Effector CD4-positive, alpha-beta T cell (primary cell): ENCODE data around the gene RAB6A.
"Not testable (repeated sequence)": the region's sequence is repeated elsewhere in the genome, so short reads cannot be mapped to it uniquely, and the experiment has no call there.

Experiments used
- DNase-seq: peaks from one replicate; pipeline ENCODE4 v3.0.0-alpha.2; 2020

The RAB6A gene

DNA sequence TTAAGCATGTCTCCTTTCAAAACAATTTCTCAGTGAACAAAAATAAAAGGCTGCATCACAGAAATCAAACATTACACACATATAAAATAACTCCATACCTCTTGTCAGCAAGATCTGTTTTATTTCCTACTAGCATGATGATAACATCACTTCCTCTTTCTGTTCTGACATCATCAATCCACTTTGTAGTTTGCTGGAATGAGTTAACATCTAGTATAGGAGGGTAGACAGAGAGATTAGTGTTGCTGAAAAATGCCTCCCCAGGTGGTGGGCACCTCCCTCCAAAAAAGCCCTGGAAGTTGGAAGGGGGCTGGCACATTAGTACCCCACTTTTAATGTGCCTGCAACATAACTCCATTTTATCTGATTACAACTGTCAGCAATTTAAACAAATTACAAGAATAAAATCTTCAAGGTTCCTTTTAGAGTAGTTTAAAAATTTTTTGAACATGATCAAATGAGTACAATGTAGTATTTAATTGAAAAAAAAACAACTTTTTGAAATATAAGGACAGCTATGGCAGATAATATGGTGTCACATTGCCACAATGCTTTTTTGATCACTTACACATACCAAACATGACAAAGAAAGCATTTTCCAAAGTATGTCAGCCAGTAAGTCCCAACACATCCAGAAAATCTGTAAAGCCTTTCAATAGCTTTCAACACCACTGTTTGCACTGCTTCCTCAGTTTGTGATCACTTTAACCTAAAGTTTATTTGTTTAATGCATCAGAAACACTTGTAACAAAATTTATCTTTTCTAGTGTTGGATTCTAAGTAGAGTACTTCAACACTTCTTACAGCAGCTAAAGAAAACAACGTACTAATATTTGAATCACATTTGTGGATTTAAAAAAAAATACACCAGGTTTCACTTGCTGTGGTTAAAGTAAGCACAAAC lies 44.5 kb downstream of the RAB6A start:
- no peak for DNase-seq

DNA sequence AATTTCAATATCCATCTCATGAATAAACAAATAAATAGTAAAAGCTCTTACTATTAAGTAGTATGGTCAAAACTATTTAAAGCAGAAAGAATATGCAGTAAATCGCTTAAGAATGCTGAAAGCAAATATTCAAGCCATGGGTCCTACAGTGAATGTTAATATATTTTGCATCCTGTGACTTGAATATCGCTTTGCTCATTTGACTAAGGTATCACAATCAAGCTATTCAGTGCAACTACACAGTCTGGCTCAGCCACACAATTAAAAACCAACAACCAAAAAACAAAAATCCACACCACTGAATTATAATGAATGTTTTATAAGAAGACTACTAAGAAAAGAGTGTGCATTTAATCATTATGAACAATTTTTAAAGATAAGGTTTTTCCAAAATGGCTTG lies 45.3 kb downstream of the RAB6A start:
- DNase-seq = no peak

DNA sequence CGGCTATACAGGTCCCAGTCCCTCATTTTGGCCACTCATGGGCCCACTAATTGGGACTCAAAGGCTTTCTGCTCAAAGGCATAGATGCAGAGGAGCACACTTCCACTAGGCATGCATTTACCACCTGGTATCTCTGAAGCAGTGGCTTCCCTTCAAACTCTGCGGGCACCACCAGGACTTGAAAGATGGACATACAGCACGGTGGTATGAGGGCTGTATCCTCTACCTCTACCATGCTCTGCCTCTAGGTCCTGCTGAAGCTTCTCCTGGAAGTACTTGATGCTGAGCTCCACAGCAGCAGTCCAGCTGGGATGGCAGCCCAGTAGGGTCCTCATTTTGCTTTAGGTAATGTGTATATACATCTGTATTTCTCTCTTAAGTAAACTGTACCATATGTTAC lies 49.9 kb downstream of the RAB6A start:
- DNase-seq = no peak

DNA sequence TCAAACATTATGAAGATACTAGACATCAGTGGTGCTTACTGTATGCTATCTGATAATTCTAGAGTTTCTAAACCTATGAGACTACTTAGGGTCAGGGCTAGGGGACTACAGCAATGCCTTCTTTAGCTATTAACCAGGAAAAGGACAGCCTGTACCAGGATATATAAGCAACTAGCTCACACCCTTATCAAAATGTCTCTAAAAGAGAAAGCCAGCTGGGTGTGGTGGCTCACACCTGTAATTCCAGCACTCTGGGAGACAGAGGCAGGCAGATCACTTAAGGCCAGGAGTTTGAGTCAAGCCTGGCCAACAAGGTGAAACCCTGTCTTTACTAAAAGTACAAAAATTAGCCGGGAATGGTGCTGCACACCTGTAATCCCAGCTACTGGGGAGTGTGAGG lies 55.8 kb downstream of the RAB6A start:
- no peak for DNase-seq

DNA sequence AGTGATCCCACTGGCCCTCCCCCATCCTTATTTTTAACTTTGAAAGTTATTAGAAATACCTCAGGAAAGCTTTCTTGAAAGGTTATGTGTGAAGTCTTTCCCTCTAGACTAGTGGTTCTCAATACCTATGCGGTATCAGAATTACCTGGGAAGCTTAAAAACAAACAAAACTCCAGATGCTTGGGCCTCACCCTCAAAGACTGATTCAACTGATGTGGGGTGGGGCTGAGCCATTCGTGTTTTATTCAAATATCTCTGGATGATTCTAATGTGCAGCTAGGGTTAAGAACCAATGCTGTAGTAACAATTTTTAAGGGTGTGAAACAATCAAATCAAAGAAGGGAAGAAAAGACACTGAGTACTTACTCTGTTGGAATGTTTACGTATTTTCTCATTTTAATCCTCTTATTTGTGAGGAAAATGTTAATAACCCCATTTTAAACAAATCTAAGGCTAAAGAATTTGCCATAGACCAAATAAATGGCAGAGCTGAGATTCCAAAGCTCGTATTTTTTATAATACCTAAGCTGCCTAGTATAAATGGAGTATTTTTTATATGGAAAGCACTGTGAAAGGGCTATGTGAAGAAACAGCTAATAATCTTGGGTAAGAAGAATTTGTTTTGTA lies 66.9 kb downstream of the RAB6A start:
- DNase-seq = no peak

DNA sequence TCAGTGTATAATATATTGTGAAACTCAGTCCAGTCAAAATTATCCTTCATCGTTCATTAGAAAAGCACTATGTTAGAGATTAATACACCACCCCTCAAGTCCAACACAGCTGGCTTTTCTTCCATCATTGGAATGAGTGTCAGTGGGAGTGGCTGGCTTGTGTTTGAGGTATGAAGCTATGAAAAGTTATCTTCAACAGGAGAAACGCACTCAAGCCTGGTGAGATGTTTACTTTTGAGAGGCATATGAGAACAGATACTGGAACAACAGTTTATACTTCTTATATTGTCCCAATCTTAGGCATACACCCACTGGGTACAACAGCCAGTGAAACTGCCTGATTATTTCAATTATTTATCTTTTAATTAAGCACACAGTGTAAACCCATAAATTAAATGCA lies 80.2 kb downstream of the RAB6A start:
- no peak for DNase-seq

DNA sequence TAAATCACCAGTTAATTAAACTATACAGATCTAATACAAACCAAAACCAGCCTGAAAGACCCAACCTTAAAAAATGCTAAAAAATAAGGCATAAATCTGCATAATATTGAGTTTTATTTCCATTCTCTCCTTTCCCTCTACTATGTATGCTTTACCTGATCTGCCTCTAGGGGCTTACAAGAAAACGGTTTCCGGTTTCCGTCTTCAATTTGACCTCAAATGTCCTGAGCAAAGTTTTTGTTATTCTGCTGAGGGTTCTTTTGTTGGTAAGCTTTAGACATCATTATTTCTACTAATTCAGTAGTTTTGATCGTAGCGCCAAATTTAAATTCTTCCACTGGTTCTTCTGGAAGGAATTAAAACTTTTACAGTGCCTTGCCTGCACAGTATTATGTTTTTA lies 84.3 kb downstream of the RAB6A start:
- not testable (repeated sequence) for DNase-seq

DNA sequence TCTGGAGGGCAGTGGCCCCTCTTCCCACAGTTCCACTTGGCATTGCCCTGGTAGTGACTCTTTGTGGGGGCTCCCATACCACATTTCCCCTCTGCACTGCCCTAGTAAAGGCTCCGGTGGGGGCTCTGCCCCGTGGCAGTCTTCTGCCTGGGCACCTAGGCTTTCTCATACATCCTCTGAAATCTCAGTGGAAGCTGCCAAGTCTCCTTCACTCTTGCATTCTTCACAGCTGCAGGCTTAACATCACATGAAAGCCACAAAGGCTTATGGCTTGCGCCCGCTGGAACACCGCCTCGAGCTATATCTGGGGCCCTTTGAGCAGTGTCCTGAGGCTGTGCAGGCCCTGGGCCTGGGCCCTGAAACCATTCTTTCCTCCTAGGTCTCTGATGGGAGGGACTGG lies 89.2 kb downstream of the RAB6A start:
- DNase-seq = no peak

DNA sequence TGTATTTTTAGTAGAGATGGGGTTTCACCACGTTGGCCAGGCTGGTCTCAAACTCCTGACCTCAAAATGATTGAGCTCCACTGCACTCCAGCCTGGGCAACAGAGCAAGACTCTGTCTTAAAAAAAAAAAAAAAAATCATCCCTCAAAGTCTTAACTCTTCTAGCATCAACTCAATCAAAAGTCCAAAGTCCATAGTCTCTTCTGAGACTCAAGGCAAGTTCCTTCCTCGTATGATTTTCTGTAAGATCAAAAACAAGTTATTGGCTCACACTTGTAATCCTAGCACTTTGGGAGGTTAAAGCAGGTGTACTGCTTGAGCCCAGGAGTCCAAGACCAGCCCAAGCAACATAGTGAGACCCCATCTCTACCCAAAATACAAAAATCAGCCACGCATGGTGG lies 90.1 kb downstream of the RAB6A start:
- DNase-seq = no peak

DNA sequence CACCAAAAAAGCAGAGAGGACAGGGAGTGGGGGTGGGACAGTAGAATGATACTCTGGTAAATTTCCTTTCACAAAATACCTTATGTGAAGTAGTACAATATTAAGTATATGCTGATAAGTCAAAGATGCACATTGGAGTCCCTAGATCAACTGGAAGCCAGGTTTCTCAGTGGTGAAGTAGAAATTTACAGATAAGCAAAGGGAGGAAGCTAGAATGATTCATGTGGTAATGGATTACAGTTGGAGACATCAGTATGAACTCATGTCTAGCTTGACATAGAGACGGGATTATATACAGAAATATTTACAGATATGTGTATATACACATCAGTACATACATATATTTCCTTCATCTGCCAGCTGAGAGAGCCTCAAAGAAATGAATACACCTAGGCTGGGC lies 93.0 kb downstream of the RAB6A start:
- no peak for DNase-seq

DNA sequence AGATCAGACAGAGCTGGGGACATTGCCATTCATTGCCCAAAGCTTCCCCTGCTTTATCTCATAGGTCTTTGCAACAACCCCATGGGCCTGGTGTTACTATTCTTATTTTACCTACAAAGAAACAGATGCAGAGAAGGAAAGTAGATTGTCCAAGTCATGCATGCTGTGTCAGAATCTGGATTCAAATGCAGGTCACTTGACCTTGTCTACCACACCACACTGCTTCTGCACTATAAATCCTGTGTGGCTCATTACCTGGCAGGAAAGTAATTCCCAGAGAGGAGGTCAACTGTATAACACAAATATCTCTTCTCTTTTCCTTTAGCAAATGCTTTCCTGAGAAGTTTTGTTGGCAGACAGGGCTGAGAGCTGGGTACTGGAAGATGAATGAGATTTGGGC lies 96.0 kb downstream of the RAB6A start:
- DNase-seq = no peak

DNA sequence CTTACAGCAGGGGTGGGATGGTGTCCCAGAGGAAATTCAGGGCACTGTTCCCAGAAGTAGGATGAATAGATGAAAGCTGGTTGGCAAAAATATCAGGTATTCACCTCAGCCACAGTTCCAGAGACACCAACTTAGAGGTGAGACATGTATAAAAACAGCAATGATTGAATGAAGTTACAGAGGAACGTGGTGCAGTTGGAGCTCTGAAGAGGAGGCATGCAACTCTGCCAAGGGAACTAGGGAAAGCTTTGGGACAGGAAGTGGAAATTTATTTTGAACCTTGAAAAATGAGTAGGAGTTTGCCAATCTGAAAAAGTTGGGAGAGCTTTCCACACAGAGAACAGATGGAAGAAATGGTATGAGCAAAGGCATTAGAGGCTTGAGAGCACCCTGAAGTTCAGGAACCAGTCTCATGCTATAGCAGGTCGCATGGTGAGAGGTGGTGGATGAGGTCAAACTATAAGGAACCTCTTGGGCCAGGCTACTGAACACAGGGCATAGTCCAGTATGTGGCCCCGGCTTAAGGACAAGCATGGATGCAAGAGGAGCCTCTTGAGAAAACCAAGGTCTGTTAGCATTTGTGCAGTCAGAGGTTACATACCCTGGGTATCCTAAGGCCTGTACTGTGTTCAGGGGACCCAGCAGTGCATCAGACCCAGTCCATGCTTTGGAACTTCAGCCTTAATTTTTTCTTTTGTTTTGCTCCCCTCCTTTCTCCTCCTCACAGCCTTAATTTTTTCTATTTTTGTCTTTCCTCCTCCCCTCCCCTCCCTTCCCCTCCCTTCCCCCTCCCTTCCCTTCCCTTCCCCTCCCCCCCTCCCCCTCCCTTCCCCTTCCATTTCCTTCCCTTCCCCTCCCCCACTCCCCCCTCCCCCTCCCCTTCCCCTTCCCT lies 97.0 kb downstream of the RAB6A start:
- no peak for DNase-seq

DNA sequence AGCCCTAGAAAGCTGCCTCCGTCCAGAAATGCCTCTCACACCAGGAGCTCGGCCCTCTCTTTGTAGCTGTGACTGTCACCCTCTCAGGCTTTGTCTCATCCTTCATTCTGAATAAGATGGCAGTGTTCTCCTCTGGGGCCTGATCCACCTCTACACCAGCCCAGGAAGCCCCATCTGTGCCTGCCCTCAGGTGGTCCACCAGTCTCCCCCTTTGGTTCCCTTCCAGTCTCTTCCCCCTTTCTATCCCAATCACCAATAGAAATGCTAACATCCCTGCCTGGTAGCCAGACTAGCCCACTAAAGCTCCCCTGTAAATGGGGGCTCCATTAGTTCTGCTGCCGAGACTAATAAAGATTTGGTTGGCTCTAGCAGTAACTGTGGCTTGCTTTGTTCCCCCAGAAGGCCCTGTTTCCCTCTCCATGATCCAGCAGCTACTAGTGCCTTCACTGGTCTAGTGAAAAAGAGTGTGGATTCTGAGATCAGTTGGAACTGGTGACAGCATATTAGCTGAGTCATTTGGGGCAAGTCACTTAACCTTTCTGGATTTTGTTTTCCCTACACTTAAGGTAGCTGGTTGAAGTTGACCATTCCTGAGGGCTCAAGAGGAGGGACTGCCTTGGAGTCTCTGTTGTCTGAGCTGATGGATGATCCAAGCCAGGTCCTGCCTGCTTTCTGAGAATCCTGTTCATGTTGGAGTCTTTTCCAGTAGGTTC lies 98.3 kb downstream of the RAB6A start:
- DNase-seq = no peak

DNA sequence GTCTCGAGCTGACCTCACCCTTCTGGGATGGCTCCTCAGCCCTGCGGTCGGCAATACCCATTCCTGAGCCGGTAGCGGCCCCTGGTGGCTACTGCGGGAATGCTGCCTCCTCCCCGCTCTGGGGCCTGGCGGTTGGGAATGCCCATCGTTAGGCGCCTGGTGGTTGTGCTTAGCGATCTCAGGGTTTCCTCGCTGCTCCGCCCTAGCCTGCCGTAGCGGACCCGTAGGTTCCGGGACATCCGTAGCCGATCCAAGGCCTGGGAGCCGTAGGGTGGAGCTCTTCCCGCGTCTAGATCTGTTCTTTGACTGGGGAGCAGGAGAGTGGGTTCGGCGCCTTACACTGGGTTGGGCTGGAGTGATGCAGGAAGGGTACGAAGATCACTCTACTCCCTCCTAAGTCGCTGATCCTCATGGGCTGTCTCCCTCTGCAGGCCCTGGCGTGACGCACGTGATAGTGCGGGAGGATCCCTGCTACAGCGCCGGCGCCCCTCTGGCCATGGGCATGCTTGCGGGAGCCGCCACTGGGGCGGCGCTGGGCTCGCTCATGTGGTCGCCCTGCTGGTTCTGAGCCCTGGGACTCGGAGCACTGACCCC lies 99.7 kb downstream of the RAB6A start:
- DNase-seq = peak; percentile 80

DNA sequence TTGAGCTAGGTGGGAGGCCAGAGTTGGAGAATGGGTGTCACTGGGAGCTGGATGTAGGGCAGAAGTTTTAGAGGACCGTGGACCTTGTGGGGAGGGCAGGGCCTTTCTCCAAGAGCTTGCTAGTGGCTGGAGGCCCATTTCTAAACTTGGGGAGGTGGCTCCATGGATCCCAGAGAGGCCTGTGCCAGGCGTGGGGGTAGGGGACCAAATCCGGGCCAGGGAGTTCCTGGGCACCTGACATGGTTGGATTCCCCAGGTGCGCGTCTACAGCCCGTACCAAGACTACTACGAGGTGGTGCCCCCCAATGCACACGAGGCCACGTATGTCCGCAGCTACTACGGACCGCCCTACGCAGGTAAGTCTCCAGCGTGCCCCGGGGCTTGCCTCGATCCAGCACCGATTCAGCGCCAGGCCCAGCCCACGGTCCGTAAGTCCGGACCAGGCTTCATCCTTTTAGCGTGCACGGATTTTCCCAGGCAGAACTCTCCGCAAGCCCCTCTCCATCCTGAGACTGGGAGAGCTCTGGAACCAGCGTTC lies 100.3 kb downstream of the RAB6A start:
- no peak for DNase-seq

DNA sequence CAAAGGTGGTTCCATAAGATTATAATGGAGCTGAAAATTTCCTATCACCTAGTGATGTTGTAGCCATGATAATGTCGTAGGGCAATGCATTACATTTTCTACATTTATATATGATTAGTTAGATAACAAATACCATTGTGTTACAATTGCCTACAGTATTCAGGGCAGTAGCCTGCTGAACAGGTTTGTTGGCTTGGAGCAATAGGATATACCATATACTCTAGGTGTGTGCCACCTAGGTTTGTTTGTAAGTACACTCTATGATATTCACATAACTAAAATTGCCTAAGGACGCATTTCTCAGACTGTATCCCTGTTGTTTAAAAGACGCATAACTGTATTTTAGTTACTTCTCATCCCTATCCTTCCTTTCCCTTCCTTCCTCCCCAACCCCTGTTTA lies 100.9 kb downstream of the RAB6A start:
- DNase-seq = no peak

DNA sequence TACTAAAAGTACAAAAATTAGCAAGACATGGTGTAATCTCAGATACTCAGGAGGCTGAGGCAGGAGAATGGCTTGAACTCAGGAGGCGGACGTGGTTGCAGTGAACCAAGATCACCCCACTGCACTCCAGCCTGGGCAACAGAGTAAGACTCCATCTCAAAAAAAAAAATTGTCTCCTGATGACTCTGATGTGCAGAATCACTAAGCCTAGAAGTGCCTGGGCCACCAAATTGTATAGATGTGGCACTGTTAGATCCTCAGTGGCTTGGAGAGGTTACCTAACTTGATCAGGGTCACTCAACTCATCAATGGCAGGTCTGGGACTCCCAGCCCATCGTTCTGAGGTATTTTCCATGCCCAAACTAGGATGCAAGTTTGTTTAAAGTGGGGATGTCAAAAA lies 103.9 kb downstream of the RAB6A start:
- DNase-seq = no peak

DNA sequence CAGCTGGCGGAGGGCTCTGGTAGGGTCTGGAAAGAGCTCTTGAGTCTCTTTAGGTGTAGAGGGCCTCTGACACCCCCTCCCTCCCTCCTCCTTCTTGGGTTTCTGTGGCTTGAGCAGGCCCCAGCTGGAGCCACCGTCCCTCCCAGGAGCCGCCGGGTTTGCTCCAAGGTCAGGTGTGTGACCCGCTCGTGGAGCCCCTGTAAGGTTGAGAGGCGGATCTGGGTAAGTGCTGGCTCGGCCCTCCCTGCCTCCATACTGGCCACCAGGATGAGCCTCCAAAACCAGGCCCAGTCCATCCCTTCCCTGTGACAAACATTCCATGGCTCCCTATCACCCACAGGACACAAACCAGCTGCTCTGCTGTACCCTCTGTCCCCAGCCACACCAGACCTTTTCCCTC lies 105.2 kb downstream of the RAB6A start:
- DNase-seq = no peak

DNA sequence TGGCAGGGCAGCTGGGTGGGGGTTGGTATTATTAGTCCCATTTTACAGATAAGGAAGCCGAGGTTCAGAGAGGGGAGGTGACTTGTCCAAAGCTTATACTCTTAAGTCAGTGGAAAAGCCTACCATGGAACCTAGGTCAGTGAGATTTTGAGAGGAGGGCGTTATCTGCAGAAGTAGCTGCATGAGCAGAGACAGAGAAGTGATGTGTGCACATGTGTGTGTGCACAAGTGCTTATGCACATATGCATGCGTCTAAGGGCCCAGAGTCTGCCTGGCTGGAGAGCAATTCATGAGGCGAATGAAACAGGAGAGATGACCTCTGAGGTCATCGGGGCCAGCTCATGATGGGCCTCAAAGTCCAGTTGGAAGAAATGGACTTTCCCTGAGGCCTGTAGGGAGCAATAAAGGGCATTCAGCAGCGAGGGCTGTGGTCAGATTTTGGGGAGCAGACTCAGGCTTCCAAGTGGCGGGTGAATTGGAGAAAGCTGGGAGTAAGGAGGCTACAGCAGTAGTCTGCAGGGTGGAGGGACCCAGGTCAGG lies 106.3 kb downstream of the RAB6A start:
- no peak for DNase-seq

DNA sequence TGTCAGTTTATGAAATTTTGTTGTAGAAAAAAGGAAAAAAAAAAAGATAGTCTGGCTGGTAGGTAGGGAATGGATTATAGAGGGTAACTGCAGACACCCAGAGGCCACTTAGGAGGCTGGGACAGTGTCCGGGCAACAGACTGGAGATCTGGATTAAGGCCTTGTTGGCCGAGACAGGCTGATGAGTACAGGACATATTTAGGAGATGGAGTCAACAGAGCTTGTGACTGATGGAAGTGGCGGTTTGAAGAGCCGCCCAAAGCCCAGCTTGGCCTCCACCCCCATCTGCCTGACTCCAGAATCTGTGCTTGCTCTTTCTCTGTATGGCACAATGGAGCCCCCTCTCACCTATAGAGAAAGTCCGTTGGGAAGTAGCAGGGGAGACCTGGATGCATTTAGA lies 106.9 kb downstream of the RAB6A start:
- no peak for DNase-seq

DNA sequence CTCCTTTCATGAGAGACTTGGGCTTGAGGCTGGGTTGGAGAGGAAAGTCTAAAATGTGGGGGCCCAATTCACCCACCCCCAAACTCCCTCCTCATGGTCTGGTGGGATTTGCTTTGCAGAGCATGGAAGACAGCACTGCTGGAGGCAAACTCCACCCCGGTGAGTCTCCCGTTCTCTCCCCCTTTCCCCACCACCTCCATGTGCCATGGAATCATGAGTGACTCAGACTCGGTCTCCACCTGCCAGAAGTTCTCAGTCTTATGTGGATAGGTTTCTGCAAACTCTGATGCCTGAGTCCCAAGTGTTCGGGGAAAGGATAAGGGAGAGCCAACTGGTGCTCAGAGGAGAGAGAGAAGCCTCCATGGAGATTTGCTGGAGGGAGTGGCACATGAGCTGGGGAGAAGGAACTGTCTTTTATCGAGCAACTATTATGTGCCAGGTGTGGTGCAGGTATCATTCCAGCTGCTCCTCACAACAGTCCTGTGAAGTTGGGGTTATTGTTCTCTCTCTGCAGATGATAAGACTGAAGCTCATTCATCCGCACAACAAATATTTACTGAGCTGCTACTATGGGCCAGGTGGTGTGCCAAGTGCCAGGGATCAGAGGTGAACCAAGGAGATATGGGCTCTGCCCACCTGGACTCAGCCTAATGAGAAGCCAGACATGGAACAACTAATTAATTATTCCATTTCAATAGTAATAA lies 107.9 kb downstream of the RAB6A start:
- DNase-seq = no peak
